Uterus (tissue), 4 donors: ENCODE results near the gene CLHC1. TPM values are rescaled to one million over a fixed set of nuclear protein-coding genes. Genes with fewer than 3 reads are reported as not detected.
"Not testable (repeated sequence)": the region's sequence is repeated elsewhere in the genome, so short reads cannot be mapped to it uniquely, and the experiment has no call there.

Source experiments
- DNase-seq, 2 donors: peaks; one replicate each; pipeline ENCODE4 v3.0.0-alpha.2; 2019 to 2020
- H3K27ac ChIP-seq, 2 donors: fragments of 200-600 bp; sonication (generic); 1 replicate in 1 of 2; 2 replicates in 1 of 2; pipeline ENCODE4 v1.5.1; 2016 to 2018
- H3K27me3 ChIP-seq, 2 donors: fragments of 200-600 bp; sonication (generic); one replicate each; pipeline ENCODE4 v1.5.1; 2018 to 2019; ENCODE audit warnings: control low read depth in 1 of 2
- H3K36me3 ChIP-seq, 2 donors: fragments of 200-600 bp; sonication (generic); one replicate each; pipeline ENCODE4 v1.5.1; 2019; ENCODE audit warnings: control low read depth in 1 of 2
- H3K4me1 ChIP-seq, 2 donors: fragments of 200-600 bp; sonication (generic); one replicate each; pipeline ENCODE4 v1.5.1; 2018 to 2019; ENCODE audit warnings: control low read depth in 1 of 2
- H3K4me3 ChIP-seq, 2 donors: fragments of 200-600 bp; sonication (generic); 1 replicate in 1 of 2; 2 replicates in 1 of 2; pipeline ENCODE4 v1.5.1; 2018 to 2019; ENCODE audit warnings: mild to moderate bottlenecking in 1 of 2
- H3K9me3 ChIP-seq, 2 donors: fragments of 200-600 bp; sonication (generic); one replicate each; pipeline ENCODE4 v1.5.1; 2019; ENCODE audit warnings: control low read depth in 1 of 2
- CTCF ChIP-seq, 4 experiments: fragments of 200-600 bp in 2 of 4; fragments of 450-650 bp in 2 of 4; sonication (generic) in 2 of 4; IDR thresholded peaks; one replicate each; pipeline ENCODE4 v1.5.1; 2016 to 2019; ENCODE audit warnings: antibody characterized with exemption in 4 of 4, mild to moderate bottlenecking in 2 of 4, moderate library complexity in 1 of 4
- POLR2A ChIP-seq, 2 donors: fragments of 450-650 bp; IDR thresholded peaks; one replicate each; pipeline ENCODE4 v1.6.1; 2016; ENCODE audit warnings: antibody characterized with exemption in 2 of 2, mild to moderate bottlenecking in 1 of 2, moderate library complexity in 1 of 2
- intact Hi-C: fragments of 100-400 bp; cut with DNase I; formaldehyde crosslinking; loops from one replicate; pipeline ENCODE4 v1.15.1; 2023; ENCODE audit warnings: low total_unique reads
- total RNA-seq, 4 donors: library from RNA; depleted of rRNA in 3 of 4; stranded (reverse); fragments of >200 nt in 3 of 4; gene quantifications; one replicate each; pipeline versions ENCODE4 v1.1.0 to v1.2.4, GENCODE V29; 2014 to 2023
- donor health status: DM: yes; HTN: yes; CAD: no.

CLHC1 gene
- total RNA-seq, 4 donors from 2014 or later = 0.51 to 52.7 (median 13.2) TPM

GRCh38 chr2:55147041-55147440 is 85.1 kb downstream of the CLHC1 start:
- H3K9me3 ChIP-seq = no peaks in the 10 kb centered on the region
- no peaks in the 10 kb centered on the region for H3K36me3 ChIP-seq
- H3K27me3 ChIP-seq = no peaks in the 10 kb centered on the region
- no peak for TF ChIP-seq CTCF (IDR thresholded peaks at IDR 0.05)
- no peak for TF ChIP-seq POLR2A (IDR thresholded peaks at IDR 0.05)
- H3K4me1 ChIP-seq = no peaks in the 10 kb centered on the region
- H3K4me3 ChIP-seq = no peak overlapping the region
- no peak overlapping the region for H3K27ac ChIP-seq
- no peak for DNase-seq
- intact Hi-C loops = no loop called here

DNA sequence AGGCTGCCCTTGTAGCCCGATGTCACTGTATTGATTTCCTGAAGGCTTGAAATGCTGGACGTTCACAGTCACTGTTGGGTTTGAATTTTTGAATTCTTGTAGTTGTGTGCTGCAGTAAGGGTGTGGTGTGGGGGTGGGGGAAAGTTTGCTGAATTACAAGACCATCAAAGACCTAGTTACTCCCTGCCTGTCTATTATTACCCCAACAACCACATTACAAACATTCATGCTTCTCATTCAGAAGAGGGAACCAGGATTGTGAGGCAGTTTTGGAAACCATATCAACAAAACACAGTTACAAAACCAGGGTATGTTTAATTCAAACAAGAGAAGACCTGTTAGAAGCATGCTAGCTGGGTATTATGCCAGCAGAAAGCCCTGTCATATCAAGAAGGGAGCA is 85.8 kb downstream of the CLHC1 start:
- H3K9me3 ChIP-seq = no peaks in the 10 kb centered on the region
- TF ChIP-seq POLR2A (IDR thresholded peaks at IDR 0.05) (no peak), CTCF (IDR thresholded peaks at IDR 0.05) (no peak)
- no peaks in the 10 kb centered on the region for H3K27me3 ChIP-seq
- no peaks in the 10 kb centered on the region for H3K36me3 ChIP-seq
- no peak overlapping the region for H3K4me3 ChIP-seq
- DNase-seq = no peak
- intact Hi-C loops = no loop called here
- no peak overlapping the region for H3K27ac ChIP-seq
- H3K4me1 ChIP-seq = no peaks in the 10 kb centered on the region

- Histone ChIP-seq H3K4me1 (no peaks in the 10 kb centered on the region), H3K9me3 (no peaks in the 10 kb centered on the region), H3K36me3 (no peaks in the 10 kb centered on the region), H3K27ac (no peak overlapping the region), H3K4me3 (no peak overlapping the region), H3K27me3 (no peaks in the 10 kb centered on the region)
- DNase-seq = no peak
- TF ChIP-seq CTCF (IDR thresholded peaks at IDR 0.05) = no peak
- no peak for TF ChIP-seq POLR2A (IDR thresholded peaks at IDR 0.05)
- intact Hi-C loops = no loop called here
Observed at GRCh38 chr2:55144922-55145820, 86.9 kb downstream of the CLHC1 start.

- H3K27ac ChIP-seq, H3K4me1 ChIP-seq, intact Hi-C loops, H3K4me3 ChIP-seq, H3K9me3 ChIP-seq, H3K27me3 ChIP-seq, H3K36me3 ChIP-seq, DNase-seq: not testable (repeated sequence)
Observed at GRCh38 chr2:55143706-55144105, 88.4 kb downstream of the CLHC1 start.

- DNase-seq = no peak
- H3K4me3 ChIP-seq = no peak overlapping the region
- TF ChIP-seq CTCF (IDR thresholded peaks at IDR 0.05) (no peak), POLR2A (IDR thresholded peaks at IDR 0.05) (no peak)
- no peaks in the 10 kb centered on the region for H3K36me3 ChIP-seq
- H3K27me3 ChIP-seq = no peaks in the 10 kb centered on the region
- H3K4me1 ChIP-seq = no peaks in the 10 kb centered on the region
- intact Hi-C loops = no loop called here
- H3K9me3 ChIP-seq = no peaks in the 10 kb centered on the region
- H3K27ac ChIP-seq = no peak overlapping the region
Observed at GRCh38 chr2:55142518-55142917, 89.6 kb downstream of the CLHC1 start.
